ENCODE measurements around the gene NUDT15.

- TF ChIP-seq CTCF (IDR thresholded peaks at IDR 0.05) (no peak), POLR2A (IDR thresholded peaks at IDR 0.05) (no peak)
Measured at GRCh38 chr13:48014359-48014758, 23.2 kb upstream of the NUDT15 start.

All from uterus (tissue), 2 donors.